ENCODE results near the gene NXF1. TPM values are rescaled to one million over a fixed set of nuclear protein-coding genes. Genes with fewer than 3 reads are reported as not detected.

The NXF1 gene
- total RNA-seq, 1 donor: 169 TPM

GRCh38 chr11:62747475-62748160, 57.6 kb downstream of the NXF1 start:
- Histone ChIP-seq H3K4me3 (ENCODE audit: low read length) (no peak overlapping the region), H3K9me3 (ENCODE audit: low read depth, low read length) (no peaks in the 10 kb centered on the region), H3K4me1 (ENCODE audit: insufficient read depth, low read length) (peaks cover 11% of the 10 kb centered on the region), H3K27me3 (ENCODE audit: insufficient read depth, low read length) (no peaks in the 10 kb centered on the region)

Other genes with a start within 250 kb of the NXF1 start
- 2,066 TPM for gene EEF1G, start 231.5 kb downstream of the NXF1 start, total RNA-seq
- 3.3 TPM for gene TUT1, start 213.9 kb downstream of the NXF1 start, total RNA-seq
- 102 TPM for gene MTA2, start 203.6 kb downstream of the NXF1 start, total RNA-seq
- 32.2 TPM for gene EML3, start 192.7 kb downstream of the NXF1 start, total RNA-seq
- 1.3 TPM for gene ROM1, start 192.2 kb downstream of the NXF1 start, total RNA-seq
- 15.7 TPM for gene B3GAT3, start 183.5 kb downstream of the NXF1 start, total RNA-seq
- gene GANAB, start 158.8 kb downstream of the NXF1 start, total RNA-seq: 50.1 TPM
- gene INTS5, start 152.1 kb downstream of the NXF1 start, total RNA-seq: 12.4 TPM
- gene C11orf98, start 140.2 kb downstream of the NXF1 start, total RNA-seq: 4.9 TPM
- 58.0 TPM for gene CSKMT, start 140.1 kb downstream of the NXF1 start, total RNA-seq
- gene UQCC3, start 133.8 kb downstream of the NXF1 start, total RNA-seq: 1.3 TPM
- 5.9 TPM for gene LBHD1, start 133.2 kb downstream of the NXF1 start, total RNA-seq
- 136 TPM for gene UBXN1, start 126.4 kb downstream of the NXF1 start, total RNA-seq
- gene LRRN4CL, start 115.9 kb downstream of the NXF1 start, total RNA-seq: not detected
- 14.9 TPM for gene BSCL2, start 98.0 kb downstream of the NXF1 start, total RNA-seq
- not detected for gene GNG3, start 97.8 kb downstream of the NXF1 start, total RNA-seq
- 13.3 TPM for gene HNRNPUL2, start 78.0 kb downstream of the NXF1 start, total RNA-seq
- gene TTC9C, start 77.0 kb downstream of the NXF1 start, total RNA-seq: 7.5 TPM
- 5.7 TPM for gene ZBTB3, start 51.3 kb downstream of the NXF1 start, total RNA-seq
- gene POLR2G, start 43.9 kb downstream of the NXF1 start, total RNA-seq: 32.0 TPM
- gene TAF6L, start 34.0 kb downstream of the NXF1 start, total RNA-seq: 7.3 TPM
- 25.8 TPM for gene TMEM179B, start 18.0 kb downstream of the NXF1 start, total RNA-seq
- gene TMEM223, start 13.4 kb downstream of the NXF1 start, total RNA-seq: 8.5 TPM
- 48.2 TPM for gene STX5, start 26.6 kb upstream of the NXF1 start, total RNA-seq
- 2.4 TPM for gene TEX54, start 27.4 kb upstream of the NXF1 start, total RNA-seq
- 143 TPM for gene WDR74, start 34.1 kb upstream of the NXF1 start, total RNA-seq
- 125 TPM for gene SLC3A2, start 75.5 kb upstream of the NXF1 start, total RNA-seq
- gene CHRM1, start 115.9 kb upstream of the NXF1 start, total RNA-seq: not detected
- gene SLC22A6, start 179.5 kb upstream of the NXF1 start, total RNA-seq: not detected
- not detected for gene SLC22A8, start 210.4 kb upstream of the NXF1 start, total RNA-seq